Ureter (tissue), 1 donor: ENCODE results near the gene PPP1R1B. TPM values are rescaled to one million over a fixed set of nuclear protein-coding genes. Genes with fewer than 3 reads are reported as not detected.
A peak's percentile ranks its signal among the peaks of the same experiment; 100 is the strongest.

Source experiments
- DNase-seq: peaks from one replicate; pipeline ENCODE4 v3.0.0-alpha.2; 2020; ENCODE audit warnings: low spot score
- total RNA-seq: library from RNA; stranded (reverse); gene quantifications from one replicate; pipeline ENCODE4 v1.2.4, GENCODE V29; 2023
- donor health status: DM: yes; HTN: yes; CAD: no.

The PPP1R1B gene
- total RNA-seq, 1 donor from 2014 or later, result 40.4 TPM

- no peak for DNase-seq
These were observed 12.1 kb upstream of the PPP1R1B start for GRCh38 chr17:39614545-39615157.

GRCh38 chr17:39615434-39615833, 11.3 kb upstream of the PPP1R1B start:
- DNase-seq, result no peak

GRCh38 chr17:39617100-39617445, 9.7 kb upstream of the PPP1R1B start:
- no peak for DNase-seq

- DNase-seq, result peak; percentile 69
These were observed 9.1 kb upstream of the PPP1R1B start for GRCh38 chr17:39617446-39618245.

GRCh38 chr17:39618246-39618913, 8.4 kb upstream of the PPP1R1B start:
- no peak for DNase-seq

- no peak for DNase-seq
These were observed 7.6 kb upstream of the PPP1R1B start for GRCh38 chr17:39618956-39619785.

GRCh38 chr17:39619786-39620101, 7.0 kb upstream of the PPP1R1B start:
- no peak for DNase-seq

- peak; percentile 91 for DNase-seq
These were observed 5.0 kb upstream of the PPP1R1B start for GRCh38 chr17:39621523-39622379.

- no peak for DNase-seq
These were observed 4.3 kb upstream of the PPP1R1B start for GRCh38 chr17:39622380-39623006.

- peak; percentile 88 for DNase-seq
These were observed 3.3 kb upstream of the PPP1R1B start for GRCh38 chr17:39623356-39623950.

GRCh38 chr17:39624313-39624712, 2.4 kb upstream of the PPP1R1B start:
- no peak for DNase-seq

GRCh38 chr17:39625198-39625785, 1.5 kb upstream of the PPP1R1B start:
- DNase-seq, result no peak

GRCh38 chr17:39627047-39627711, 427 bp downstream of the PPP1R1B start:
- no peak for DNase-seq

- DNase-seq, result no peak
These were observed 1.2 kb downstream of the PPP1R1B start for GRCh38 chr17:39627712-39628516.

GRCh38 chr17:39628655-39629493, 2.1 kb downstream of the PPP1R1B start:
- no peak for DNase-seq

- no peak for DNase-seq
These were observed 2.7 kb downstream of the PPP1R1B start for GRCh38 chr17:39629494-39629880.

GRCh38 chr17:39629898-39630297, 3.1 kb downstream of the PPP1R1B start:
- no peak for DNase-seq

- no peak for DNase-seq
These were observed 4.7 kb downstream of the PPP1R1B start for GRCh38 chr17:39631403-39631802.
